Transverse colon (tissue), 4 donors: Measurements from ENCODE around the gene C4B. TPM values are rescaled to one million over a fixed set of nuclear protein-coding genes. Genes with fewer than 3 reads are reported as not detected.
"Not testable (repeated sequence)": the region's sequence is repeated elsewhere in the genome, so short reads cannot be mapped to it uniquely, and the experiment has no call there.

ENCODE experiments used
- DNase-seq: peaks from one replicate; pipeline ENCODE4 v3.0.0-alpha.2; 2019
- H3K27ac ChIP-seq, 4 donors: fragments of 200-600 bp; sonication (generic); 2 replicates each; pipeline ENCODE4 v1.5.1; 2016 to 2018; ENCODE audit warnings: inconsistent platforms in 4 of 4
- H3K27me3 ChIP-seq: fragments of 200-600 bp; sonication (generic); 2 replicates; pipeline ENCODE4 v1.5.1; 2017; ENCODE audit warnings: inconsistent platforms
- H3K36me3 ChIP-seq, 4 donors: fragments of 200-600 bp; sonication (generic); 2 replicates each; pipeline ENCODE4 v1.5.1; 2017 to 2019; ENCODE audit warnings: inconsistent platforms in 4 of 4
- H3K4me1 ChIP-seq, 4 donors: fragments of 200-600 bp; sonication (generic); 2 replicates each; pipeline ENCODE4 v1.5.1; 2017 to 2020; ENCODE audit warnings: inconsistent platforms in 4 of 4
- H3K4me3 ChIP-seq, 4 donors: fragments of 200-600 bp; sonication (generic); 1 replicate in 1 of 4; 2 replicates in 3 of 4; pipeline versions ENCODE4 v1.5.1 to v1.6.1; 2017 to 2019; ENCODE audit warnings: inconsistent platforms in 4 of 4
- H3K9me3 ChIP-seq, 2 donors: fragments of 200-600 bp; sonication (generic); 2 replicates each; pipeline ENCODE4 v1.5.1; 2017 to 2019; ENCODE audit warnings: inconsistent platforms in 2 of 2
- EP300 ChIP-seq: sonication (generic); formaldehyde crosslinking; IDR thresholded peaks from one replicate; pipeline ENCODE4 v1.6.1; 2017; ENCODE audit warnings: antibody characterized with exemption, low read depth
- POLR2A ChIP-seq: fragments of 450-650 bp; IDR thresholded peaks from one replicate; pipeline ENCODE4 v1.6.1; 2016; ENCODE audit warnings: antibody characterized with exemption, mild to moderate bottlenecking, moderate library complexity
- POLR2AphosphoS5 ChIP-seq, 3 donors: sonication (generic); formaldehyde crosslinking; IDR thresholded peaks; one replicate each; pipeline ENCODE4 v1.6.1; 2016; ENCODE audit warnings: antibody characterized with exemption in 3 of 3
- WGBS, 2 donors: methylation state at CpG; one replicate each; pipeline ENCODE4 v1.1.5; 2018; ENCODE audit warnings: low coverage in 1 of 2; 5-methylcytosine and 5-hydroxymethylcytosine counted together
- in situ Hi-C, 4 donors: fragments of 200-750 bp; cut with MboI; loops; one replicate each; pipeline versions ENCODE4 v1.15.0 to v1.15.1; 2017; ENCODE audit warnings: low sequenced_read_pairs in 3 of 4, low pct_ligation_motif_present in 1 of 4, low pct_unique_long_range_greater_than_20kb in 1 of 4
- intact Hi-C: fragments of 100-400 bp; cut with DNase I; formaldehyde crosslinking; loops from one replicate; pipeline ENCODE4 v1.15.1; 2023; ENCODE audit warnings: low total_unique reads
- total RNA-seq, 4 donors: library from RNA; depleted of rRNA; stranded (reverse); fragments of >200 nt; gene quantifications; one replicate each; pipeline ENCODE4 v1.1.0, GENCODE V29; 2016
- TF ChIP-seq, protein P1 (sequence below), 5 experiments: fragments of 200-600 bp in 3 of 5; fragments of 450-650 bp in 2 of 5; sonication (generic) in 3 of 5; IDR thresholded peaks; 1 replicate in 2 of 5; 2 replicates in 3 of 5; pipeline ENCODE4 v1.5.1; 2016 to 2017; ENCODE audit warnings: antibody characterized with exemption in 5 of 5, inconsistent platforms in 3 of 5, mild to moderate bottlenecking in 2 of 5, moderate library complexity in 1 of 5

C4B gene
- total RNA-seq, 4 donors from 2014 or later, result 20.3 to 137 (median 64.0) TPM

DNA sequence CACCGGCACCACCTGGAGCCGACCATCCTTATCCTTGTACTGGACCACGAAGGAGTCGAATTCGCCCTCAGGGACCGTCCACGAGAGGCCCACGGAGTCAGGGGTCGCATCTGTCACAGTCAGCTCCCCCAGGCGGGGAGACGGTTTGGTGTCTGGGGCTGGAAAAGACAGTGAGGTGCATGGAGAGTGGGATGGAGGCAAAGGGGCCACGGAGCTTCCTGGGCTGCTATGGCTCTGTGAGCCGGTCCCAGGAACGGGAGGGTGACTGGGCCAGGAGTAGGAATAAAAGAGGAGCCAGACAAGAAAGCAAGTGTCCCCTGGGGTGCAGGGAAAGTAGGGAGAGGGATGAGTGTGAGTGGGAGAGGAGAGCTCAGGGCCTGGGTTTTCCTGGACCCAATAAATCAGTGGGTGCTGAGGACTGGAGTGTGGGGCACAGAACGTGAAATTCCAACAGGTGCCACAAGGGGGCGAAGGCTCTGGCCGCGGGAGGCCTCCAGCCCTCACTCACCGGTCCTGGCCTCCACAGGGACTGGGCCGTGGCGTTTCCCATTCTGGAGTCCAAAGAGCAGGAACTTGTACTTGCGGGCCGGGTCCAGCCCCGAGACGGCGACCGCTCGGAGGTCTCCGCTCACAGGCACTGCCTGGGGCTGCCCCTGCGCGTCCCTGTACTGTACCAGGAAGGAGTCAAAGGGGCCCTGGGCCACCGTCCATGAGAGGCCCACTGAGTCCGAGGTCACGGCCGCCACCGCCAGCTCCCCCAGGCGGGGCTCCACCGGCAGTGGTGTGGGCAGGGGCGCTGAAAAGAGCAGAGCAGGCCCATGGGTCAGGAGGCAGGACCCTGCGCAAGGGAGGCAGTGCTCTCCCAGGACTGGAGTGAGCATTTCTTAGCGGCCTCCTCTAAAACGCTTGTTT lies 33.5 kb downstream of the C4B start:
- Histone ChIP-seq H3K4me1 (peaks cover 3 to 16% (median 9%) of the 10 kb centered on the region in 4 donors), H3K27me3 (no peaks in the 10 kb centered on the region), H3K4me3 (no peak overlapping the region), H3K36me3 (no peaks in the 10 kb centered on the region), H3K9me3 (no peaks in the 10 kb centered on the region), H3K27ac (peak overlapping the region; percentile 36 to 79 (median 57))
- WGBS, 2 donors, result 51 to 100% methylated on average over 2 to 42 of the region's 42 CpGs
- in situ Hi-C loops, result no loop called here
- TF ChIP-seq, protein P1, sequence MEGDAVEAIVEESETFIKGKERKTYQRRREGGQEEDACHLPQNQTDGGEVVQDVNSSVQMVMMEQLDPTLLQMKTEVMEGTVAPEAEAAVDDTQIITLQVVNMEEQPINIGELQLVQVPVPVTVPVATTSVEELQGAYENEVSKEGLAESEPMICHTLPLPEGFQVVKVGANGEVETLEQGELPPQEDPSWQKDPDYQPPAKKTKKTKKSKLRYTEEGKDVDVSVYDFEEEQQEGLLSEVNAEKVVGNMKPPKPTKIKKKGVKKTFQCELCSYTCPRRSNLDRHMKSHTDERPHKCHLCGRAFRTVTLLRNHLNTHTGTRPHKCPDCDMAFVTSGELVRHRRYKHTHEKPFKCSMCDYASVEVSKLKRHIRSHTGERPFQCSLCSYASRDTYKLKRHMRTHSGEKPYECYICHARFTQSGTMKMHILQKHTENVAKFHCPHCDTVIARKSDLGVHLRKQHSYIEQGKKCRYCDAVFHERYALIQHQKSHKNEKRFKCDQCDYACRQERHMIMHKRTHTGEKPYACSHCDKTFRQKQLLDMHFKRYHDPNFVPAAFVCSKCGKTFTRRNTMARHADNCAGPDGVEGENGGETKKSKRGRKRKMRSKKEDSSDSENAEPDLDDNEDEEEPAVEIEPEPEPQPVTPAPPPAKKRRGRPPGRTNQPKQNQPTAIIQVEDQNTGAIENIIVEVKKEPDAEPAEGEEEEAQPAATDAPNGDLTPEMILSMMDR (IDR thresholded peaks at IDR 0.05), result peak; percentile 84 to 92 (median 87)
- no peak for TF ChIP-seq POLR2AphosphoS5 (IDR thresholded peaks at IDR 0.05)
- TF ChIP-seq POLR2A, result no peak
- peak; percentile 80 for DNase-seq
- intact Hi-C loops, result no loop called here

DNA sequence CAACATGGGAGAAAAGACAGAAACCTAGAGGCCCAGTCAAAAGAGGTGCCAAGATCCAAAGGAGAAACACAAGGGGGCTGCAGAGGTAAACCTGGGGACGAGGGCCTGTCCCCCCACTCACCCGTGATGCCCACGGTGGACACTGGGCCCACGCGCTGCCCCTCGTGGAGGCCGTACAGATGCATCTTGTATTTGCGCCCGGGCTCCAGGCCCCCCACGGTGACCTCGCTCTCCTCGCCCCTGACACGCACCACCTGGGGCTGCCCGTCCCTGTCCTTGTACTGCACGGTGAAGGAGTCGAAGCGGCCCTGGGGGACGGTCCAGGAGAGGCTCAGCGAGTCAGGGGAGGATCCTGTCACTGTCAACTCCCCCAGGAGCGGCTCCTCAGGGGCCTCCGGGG lies 34.6 kb downstream of the C4B start:
- H3K27ac ChIP-seq, H3K9me3 ChIP-seq, DNase-seq, H3K4me3 ChIP-seq, intact Hi-C loops, H3K27me3 ChIP-seq, H3K36me3 ChIP-seq, in situ Hi-C loops: not testable (repeated sequence)
- WGBS, 2 donors, result 92% methylated on average over 20 of the region's 21 CpGs; no CpG with 5 or more reads in 1 of the 2 donors
- H3K4me1 ChIP-seq, result peaks cover 3 to 16% (median 9%) of the 10 kb centered on the region in 4 donors

DNA sequence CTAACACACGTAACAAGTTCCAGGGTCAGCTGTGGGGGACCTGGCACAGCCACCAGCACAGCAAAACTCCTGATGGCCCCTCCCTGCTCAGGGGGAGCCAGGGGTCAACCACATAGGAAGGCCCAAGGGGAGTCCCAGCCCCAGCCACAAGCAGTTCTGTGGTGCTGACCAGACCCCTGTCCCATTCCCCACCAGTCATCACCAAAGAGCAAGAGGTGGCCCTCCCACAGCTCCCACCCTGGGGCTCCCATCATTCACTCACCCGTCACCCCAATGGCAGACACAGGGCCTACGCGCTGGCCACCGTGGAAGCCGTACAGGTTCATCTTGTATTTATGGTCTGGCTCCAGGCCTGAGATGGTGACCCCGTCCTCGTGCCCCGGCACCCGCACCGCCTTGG lies 35.1 kb downstream of the C4B start:
- H3K9me3 ChIP-seq, H3K36me3 ChIP-seq, H3K27ac ChIP-seq, H3K4me3 ChIP-seq, intact Hi-C loops, DNase-seq, H3K27me3 ChIP-seq: not testable (repeated sequence)
- H3K4me1 ChIP-seq, result peaks cover 3 to 16% (median 9%) of the 10 kb centered on the region in 4 donors
- WGBS, 2 donors, result 94% methylated on average over 9 of the region's 11 CpGs; no CpG with 5 or more reads in 1 of the 2 donors
- in situ Hi-C loops, result loop anchor here in 2 of 4 donors (25.0 kb wide), 1 partner anchor 87 kb away; the partner anchor contains the start of genes DXO (in 2 of the 2), NELFE (in 2 of the 2) and SKIC2 (in 2 of the 2)

DNA sequence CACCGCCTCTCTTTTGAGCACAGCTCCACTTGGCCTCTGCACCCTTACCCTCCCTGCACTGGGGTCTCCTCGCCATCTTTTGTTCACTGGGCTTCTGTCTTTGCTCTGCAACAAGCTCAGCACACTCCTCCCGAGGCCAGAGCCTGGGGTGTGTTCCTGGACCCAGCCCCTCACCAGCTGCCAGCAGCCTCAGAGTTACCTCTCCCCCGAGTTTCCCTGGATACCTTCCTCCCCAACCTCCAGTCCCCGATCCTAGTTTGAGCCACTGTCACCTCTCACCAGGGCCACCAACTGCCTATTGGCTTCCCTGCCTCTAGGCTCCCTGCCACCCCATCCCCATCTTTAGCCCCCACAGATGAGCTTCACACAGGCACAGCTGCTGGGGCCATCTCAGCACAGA lies 36.0 kb downstream of the C4B start:
- no peak overlapping the region for H3K4me3 ChIP-seq
- WGBS, 2 donors, result 63 to 64% methylated on average over 5 of the region's 5 CpGs
- in situ Hi-C loops (loop anchor here in 2 of 4 donors (25.0 kb wide), 1 partner anchor 88 kb away; the partner anchor contains the start of genes DXO (in 2 of the 2), NELFE (in 2 of the 2) and SKIC2 (in 2 of the 2)), intact Hi-C loops (no loop called here)
- no peaks in the 10 kb centered on the region for H3K36me3 ChIP-seq
- no peaks in the 10 kb centered on the region for H3K9me3 ChIP-seq
- no peak for DNase-seq
- TF ChIP-seq POLR2AphosphoS5 (IDR thresholded peaks at IDR 0.05), result no peak
- TF ChIP-seq, protein P1 (IDR thresholded peaks at IDR 0.05), result no peak
- no peak for TF ChIP-seq EP300
- no peak for TF ChIP-seq POLR2A
- peaks cover 3 to 16% (median 9%) of the 10 kb centered on the region in 4 donors for H3K4me1 ChIP-seq
- no peak overlapping the region for H3K27ac ChIP-seq
- no peaks in the 10 kb centered on the region for H3K27me3 ChIP-seq

DNA sequence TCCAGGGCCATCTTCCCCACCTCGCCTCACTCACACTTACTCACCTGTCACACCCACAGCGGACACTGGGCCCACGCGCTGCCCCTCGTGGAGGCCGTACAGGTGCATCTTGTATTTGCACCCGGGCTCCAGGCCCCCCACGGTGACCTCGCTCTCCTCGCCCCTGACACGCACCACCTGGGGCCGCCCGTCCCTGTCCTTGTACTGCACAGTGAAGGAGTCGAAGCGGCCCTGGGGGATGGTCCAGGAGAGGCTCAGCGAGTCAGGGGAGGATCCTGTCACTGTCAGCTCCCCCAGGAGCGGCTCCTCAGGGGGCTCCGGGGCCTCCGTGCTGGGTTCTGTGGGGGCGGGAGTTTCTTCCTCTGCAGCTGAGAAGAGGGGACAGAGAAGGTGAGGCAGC lies 38.0 kb downstream of the C4B start:
- H3K9me3 ChIP-seq, intact Hi-C loops, DNase-seq, H3K36me3 ChIP-seq, H3K27me3 ChIP-seq, H3K27ac ChIP-seq, H3K4me1 ChIP-seq, H3K4me3 ChIP-seq: not testable (repeated sequence)
- 82% methylated on average over 19 of the region's 20 CpGs; no CpG with 5 or more reads in 1 of the 2 donors for WGBS, 2 donors
- in situ Hi-C loops, result loop anchor here in 2 of 4 donors (25.0 kb wide), 1 partner anchor 90 kb away; the partner anchor contains the start of genes DXO (in 2 of the 2), NELFE (in 2 of the 2) and SKIC2 (in 2 of the 2)

DNA sequence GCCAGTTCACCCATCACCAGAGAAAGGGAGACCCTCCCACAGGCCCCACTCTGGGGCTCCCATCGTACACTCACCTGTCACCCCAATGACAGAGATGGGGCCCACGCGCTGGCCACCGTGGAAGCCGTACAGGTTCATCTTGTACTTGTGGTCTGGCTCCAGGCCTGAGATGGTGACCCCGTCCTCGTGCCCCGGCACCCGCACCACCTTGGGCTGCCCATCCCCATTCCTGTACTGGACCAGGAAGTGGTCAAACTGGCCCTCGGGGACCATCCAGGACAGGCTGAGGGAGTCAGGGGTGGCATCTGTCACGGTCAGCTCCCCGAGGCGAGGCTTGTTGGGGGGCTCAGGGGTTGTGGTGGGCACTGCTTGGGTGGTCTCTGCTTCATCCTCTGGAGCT lies 38.7 kb downstream of the C4B start:
- DNase-seq, H3K27ac ChIP-seq, H3K4me1 ChIP-seq, H3K36me3 ChIP-seq, H3K9me3 ChIP-seq, H3K27me3 ChIP-seq, intact Hi-C loops, H3K4me3 ChIP-seq: not testable (repeated sequence)
- WGBS, 2 donors, result 75% methylated on average over 13 of the region's 13 CpGs; no CpG with 5 or more reads in 1 of the 2 donors
- in situ Hi-C loops, result loop anchor here in 2 of 4 donors (25.0 kb wide), 1 partner anchor 91 kb away; the partner anchor contains the start of genes DXO (in 2 of the 2), NELFE (in 2 of the 2) and SKIC2 (in 2 of the 2)

DNA sequence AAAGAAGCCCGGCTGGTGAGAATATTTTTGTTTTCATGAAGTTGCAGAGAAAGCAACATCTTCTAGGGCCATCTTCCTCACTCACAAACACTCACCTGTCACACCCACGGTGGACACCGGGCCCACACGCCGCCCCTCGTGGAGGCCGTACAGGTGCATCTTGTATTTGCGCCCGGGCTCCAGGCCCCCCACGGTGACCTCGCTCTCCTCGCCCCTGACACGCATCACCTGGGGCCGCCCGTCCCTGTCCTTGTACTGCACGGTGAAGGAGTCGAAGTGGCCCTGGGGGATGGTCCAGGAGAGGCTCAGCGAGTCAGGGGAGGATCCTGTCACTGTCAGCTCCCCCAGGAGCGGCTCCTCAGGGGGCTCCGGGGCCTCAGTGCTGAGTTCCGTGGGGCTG lies 41.2 kb downstream of the C4B start:
- intact Hi-C loops, H3K27me3 ChIP-seq, H3K4me3 ChIP-seq, H3K9me3 ChIP-seq, H3K4me1 ChIP-seq, H3K36me3 ChIP-seq, DNase-seq, H3K27ac ChIP-seq: not testable (repeated sequence)
- WGBS, 2 donors, result 89 to 96% methylated on average over 11 to 20 of the region's 21 CpGs
- in situ Hi-C loops, result loop anchor here in 2 of 4 donors (25.0 kb wide), 1 partner anchor 93 kb away; the partner anchor contains the start of genes DXO (in 2 of the 2), NELFE (in 2 of the 2) and SKIC2 (in 2 of the 2)
